Osteocyte (in vitro differentiated cells): ENCODE measurements around the gene PDE3A. TPM values are rescaled to one million over a fixed set of nuclear protein-coding genes. Genes with fewer than 3 reads are reported as not detected.

ENCODE experiments used
- DNase-seq: peaks from one replicate; pipeline ENCODE4 v3.0.0; 2021; ENCODE audit warnings: mixed read lengths; ENCODE audit not compliant: unreplicated experiment; ENCODE audit errors: extremely low spot score
- H3K27ac Mint-ChIP-seq: one replicate; pipeline ENCODE4 v1.8.0; 2021; ENCODE audit warnings: mild to moderate bottlenecking, mixed read lengths; ENCODE audit not compliant: unreplicated experiment
- H3K27me3 Mint-ChIP-seq: one replicate; pipeline ENCODE4 v1.8.0; 2021; ENCODE audit warnings: mixed read lengths; ENCODE audit not compliant: unreplicated experiment
- H3K36me3 Mint-ChIP-seq: one replicate; pipeline ENCODE4 v1.8.0; 2021; ENCODE audit warnings: mixed read lengths; ENCODE audit not compliant: unreplicated experiment
- H3K4me1 Mint-ChIP-seq: one replicate; pipeline ENCODE4 v1.8.0; 2021; ENCODE audit warnings: mixed read lengths; ENCODE audit not compliant: unreplicated experiment
- H3K4me3 Mint-ChIP-seq: one replicate; pipeline ENCODE4 v1.8.0; 2021; ENCODE audit warnings: mild to moderate bottlenecking, moderate library complexity, mixed read lengths; ENCODE audit not compliant: unreplicated experiment
- H3K9me3 Mint-ChIP-seq: one replicate; pipeline ENCODE4 v1.8.0; 2021; ENCODE audit warnings: mixed read lengths; ENCODE audit not compliant: unreplicated experiment
- total RNA-seq: library from RNA; stranded (reverse); gene quantifications from 2 replicates; pipeline ENCODE4 v1.2.1, GENCODE V29; 2021
- TF ChIP-seq, protein P1 (sequence below): fragments of 200-600 bp; sonication (generic); IDR thresholded peaks from 2 replicates; pipeline ENCODE4 v1.5.0; 2021; ENCODE audit warnings: antibody characterized with exemption, mild to moderate bottlenecking, moderate library complexity

PDE3A gene
- total RNA-seq, 1 donor from 2014 or later, result 27.8 TPM

DNA sequence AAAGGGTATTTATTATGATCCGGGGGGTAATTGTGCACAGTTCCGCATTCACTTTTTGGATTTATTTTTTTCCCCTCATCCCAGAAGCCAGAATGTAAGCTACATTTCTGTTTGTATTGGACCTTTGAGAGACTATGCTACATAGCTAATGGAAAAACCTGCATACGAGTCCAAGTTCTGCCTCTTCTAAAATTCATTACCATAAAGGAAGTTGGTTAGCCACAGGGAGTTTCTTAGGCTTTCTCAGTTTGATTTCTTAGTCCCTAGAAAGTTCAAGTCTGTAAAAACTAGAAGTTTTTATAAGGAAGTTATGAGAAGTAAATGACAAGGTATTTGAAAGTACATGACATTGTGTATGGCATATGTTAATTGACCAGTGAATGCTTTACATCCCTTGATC, 138.7 kb downstream of the PDE3A start:
- Mint-ChIP-seq H3K4me1 (peaks cover 24% of the 10 kb centered on the region), H3K4me3 (no peak overlapping the region), H3K36me3 (peaks cover 4% of the 10 kb centered on the region), H3K27me3 (no peaks in the 10 kb centered on the region), H3K9me3 (no peaks in the 10 kb centered on the region), H3K27ac (peak overlapping the region; percentile 1)
- TF ChIP-seq, protein P1, sequence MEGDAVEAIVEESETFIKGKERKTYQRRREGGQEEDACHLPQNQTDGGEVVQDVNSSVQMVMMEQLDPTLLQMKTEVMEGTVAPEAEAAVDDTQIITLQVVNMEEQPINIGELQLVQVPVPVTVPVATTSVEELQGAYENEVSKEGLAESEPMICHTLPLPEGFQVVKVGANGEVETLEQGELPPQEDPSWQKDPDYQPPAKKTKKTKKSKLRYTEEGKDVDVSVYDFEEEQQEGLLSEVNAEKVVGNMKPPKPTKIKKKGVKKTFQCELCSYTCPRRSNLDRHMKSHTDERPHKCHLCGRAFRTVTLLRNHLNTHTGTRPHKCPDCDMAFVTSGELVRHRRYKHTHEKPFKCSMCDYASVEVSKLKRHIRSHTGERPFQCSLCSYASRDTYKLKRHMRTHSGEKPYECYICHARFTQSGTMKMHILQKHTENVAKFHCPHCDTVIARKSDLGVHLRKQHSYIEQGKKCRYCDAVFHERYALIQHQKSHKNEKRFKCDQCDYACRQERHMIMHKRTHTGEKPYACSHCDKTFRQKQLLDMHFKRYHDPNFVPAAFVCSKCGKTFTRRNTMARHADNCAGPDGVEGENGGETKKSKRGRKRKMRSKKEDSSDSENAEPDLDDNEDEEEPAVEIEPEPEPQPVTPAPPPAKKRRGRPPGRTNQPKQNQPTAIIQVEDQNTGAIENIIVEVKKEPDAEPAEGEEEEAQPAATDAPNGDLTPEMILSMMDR, result no peak
- DNase-seq, result no peak

DNA sequence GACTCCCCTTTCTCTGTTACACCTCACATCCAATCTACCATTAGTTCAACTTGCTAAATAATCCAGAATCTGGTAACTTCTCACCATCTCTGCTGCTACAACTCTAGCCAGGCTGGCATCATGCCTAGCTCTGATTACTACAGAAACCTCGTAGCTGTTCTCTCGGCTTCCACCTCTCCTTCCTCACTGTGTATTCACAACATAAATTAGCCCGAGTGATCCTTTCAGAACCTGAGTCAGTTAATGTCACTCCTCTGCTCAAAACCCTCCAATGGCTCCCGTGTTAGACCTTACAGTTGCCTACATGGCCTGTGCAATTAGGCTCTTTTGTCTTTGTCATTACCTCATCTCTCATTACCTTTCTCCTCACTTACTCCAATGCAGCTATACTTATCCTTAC, 139.4 kb downstream of the PDE3A start:
- H3K27ac Mint-ChIP-seq, result peak overlapping the region; percentile 1
- DNase-seq, result no peak
- peaks cover 30% of the 10 kb centered on the region for H3K4me1 Mint-ChIP-seq
- H3K36me3 Mint-ChIP-seq, result peaks cover 4% of the 10 kb centered on the region
- H3K4me3 Mint-ChIP-seq, result no peak overlapping the region
- no peaks in the 10 kb centered on the region for H3K9me3 Mint-ChIP-seq
- H3K27me3 Mint-ChIP-seq, result no peaks in the 10 kb centered on the region
- TF ChIP-seq, protein P1, result no peak

DNA sequence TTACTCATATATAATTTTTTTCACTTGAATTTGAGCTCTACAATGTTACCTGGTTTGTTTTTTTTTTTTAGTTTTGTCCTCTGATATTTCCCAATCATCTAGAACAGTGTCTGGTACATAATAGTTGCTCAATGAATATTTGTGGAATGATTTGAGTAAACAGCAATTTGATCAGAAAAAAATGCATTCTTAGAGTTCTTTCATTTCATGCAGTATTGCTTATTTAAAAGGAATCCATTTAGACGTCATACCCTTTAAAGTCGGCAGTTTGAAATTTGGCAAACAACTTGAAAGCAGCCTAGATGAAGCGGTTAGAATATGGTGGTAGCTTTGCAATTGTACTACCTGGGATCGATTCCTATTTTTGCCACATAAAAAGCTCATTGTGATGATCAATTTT, 140.0 kb downstream of the PDE3A start:
- TF ChIP-seq, protein P1, result no peak
- Mint-ChIP-seq H3K9me3 (no peaks in the 10 kb centered on the region), H3K27ac (no peak overlapping the region), H3K27me3 (no peaks in the 10 kb centered on the region), H3K36me3 (peaks cover 4% of the 10 kb centered on the region), H3K4me1 (peaks cover 34% of the 10 kb centered on the region), H3K4me3 (no peak overlapping the region)
- no peak for DNase-seq

DNA sequence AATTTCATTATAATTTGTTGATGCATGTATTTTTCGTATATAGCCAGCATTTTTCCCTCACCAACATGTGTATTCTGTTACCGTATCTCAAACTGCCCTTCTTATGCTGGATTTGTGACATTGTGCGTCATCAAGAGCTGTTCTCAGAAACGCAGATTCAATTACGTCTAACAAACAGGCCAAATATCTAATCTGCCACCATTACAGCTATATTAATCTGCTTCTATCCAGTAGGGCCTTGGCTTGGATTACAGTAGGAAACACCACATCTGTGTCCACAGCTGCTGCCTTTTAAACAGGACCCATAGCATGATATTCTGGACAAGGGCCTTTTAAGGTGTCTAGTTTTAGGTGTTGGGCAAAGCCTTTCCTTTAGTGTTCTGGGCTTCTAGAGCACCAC, 140.6 kb downstream of the PDE3A start:
- H3K36me3 Mint-ChIP-seq, result peaks cover 4% of the 10 kb centered on the region
- TF ChIP-seq, protein P1, result no peak

DNA sequence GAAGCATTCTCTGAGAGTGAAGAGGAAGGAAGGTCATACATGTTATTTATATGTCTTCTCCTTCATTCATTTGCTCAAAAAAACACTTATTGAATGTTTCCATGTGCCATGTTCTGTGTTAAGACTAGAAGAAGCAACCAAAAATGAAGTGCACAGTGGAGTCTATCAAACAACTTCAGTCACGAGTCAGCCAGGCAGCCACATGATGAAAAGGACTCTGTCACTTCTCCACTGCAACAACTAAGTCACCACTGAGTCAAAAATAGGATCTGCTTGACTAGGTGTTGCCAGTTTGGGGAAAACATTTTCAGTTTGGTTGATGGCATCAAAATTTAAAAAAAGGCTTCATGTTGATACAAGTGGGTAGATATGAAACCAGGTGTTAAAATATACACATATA, 142.5 kb downstream of the PDE3A start:
- no peak overlapping the region for H3K27ac Mint-ChIP-seq
- no peak overlapping the region for H3K4me3 Mint-ChIP-seq
- H3K27me3 Mint-ChIP-seq, result no peaks in the 10 kb centered on the region
- no peaks in the 10 kb centered on the region for H3K9me3 Mint-ChIP-seq
- H3K36me3 Mint-ChIP-seq, result peaks cover 3% of the 10 kb centered on the region
- H3K4me1 Mint-ChIP-seq, result peaks cover 39% of the 10 kb centered on the region
- DNase-seq, result no peak
- TF ChIP-seq, protein P1, result no peak

More for the DNA sequence above, 140.6 kb downstream of the PDE3A start:
- no peaks in the 10 kb centered on the region for H3K27me3 Mint-ChIP-seq
- no peak overlapping the region for H3K27ac Mint-ChIP-seq
- no peak for DNase-seq
- H3K9me3 Mint-ChIP-seq, result no peaks in the 10 kb centered on the region
- no peak overlapping the region for H3K4me3 Mint-ChIP-seq
- peaks cover 39% of the 10 kb centered on the region for H3K4me1 Mint-ChIP-seq
